IPS-11a (cell line): ENCODE results near the gene PRTG.
"Not testable (repeated sequence)": the region's sequence is repeated elsewhere in the genome, so short reads cannot be mapped to it uniquely, and the experiment has no call there.

Experiments used
- H3K4me3 ChIP-seq: one replicate; pipeline ENCODE4 v1.5.1; 2013; ENCODE audit warnings: low read depth, low read length, control low read depth

PRTG gene

DNA sequence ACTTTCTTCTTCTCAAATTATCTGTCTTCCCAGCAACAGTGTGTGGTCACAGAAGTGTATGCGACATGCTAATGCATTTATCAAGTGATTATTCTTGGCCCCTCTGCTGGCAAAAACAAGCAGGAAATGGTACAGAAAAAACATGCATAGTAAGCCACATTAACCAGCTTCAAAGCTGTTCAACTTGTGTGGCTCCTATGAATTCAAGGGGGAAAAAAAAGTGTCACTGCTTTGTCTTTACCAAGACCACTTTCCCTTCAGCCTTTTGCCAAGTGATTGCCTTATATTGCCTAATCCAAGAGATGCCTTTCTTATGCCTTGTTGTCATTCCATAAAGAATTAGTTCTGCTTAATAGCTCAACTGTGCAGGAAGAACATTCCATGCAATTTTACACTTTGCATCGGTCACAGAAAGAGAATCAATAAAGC, 39.1 kb downstream of the PRTG start:
- no peak overlapping the region for H3K4me3 ChIP-seq

DNA sequence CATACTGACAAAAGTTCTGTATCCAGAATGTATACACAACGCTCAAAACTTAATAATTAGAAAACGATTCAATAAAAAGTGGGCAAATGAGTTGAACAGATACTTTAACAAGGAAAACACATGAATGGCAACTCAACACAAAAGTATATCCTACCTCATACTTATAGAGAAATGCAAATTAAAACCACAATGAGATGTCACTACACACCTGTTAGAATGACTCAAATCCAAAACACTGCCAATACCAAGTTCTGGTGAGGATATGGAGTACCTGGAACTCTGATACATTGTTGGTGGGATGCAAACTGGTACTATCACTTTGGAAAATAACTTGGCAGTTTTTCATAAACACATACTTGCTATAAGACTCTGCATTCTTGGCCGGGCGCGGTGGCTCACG, 42.1 kb downstream of the PRTG start:
- no peak overlapping the region for H3K4me3 ChIP-seq

DNA sequence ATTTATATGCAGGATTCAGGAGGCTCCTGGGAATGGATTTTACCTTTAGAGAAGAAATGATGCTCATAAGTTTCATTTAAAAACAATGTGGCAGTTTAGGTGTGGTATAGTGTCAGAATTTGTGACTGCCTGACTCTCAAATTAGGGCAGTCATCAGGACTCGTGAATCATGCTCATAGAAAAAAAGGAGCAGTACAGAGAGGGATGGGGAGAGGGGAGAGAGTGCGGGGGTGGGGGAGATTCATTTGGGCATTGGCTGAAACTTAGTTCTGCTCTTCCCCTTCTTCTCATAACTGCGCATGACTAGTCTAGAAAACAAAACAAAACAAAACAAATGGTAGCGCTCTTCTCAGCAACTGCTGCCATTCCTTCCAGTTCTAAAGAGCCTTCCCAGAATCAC, 44.3 kb downstream of the PRTG start:
- H3K4me3 ChIP-seq, result no peak overlapping the region

DNA sequence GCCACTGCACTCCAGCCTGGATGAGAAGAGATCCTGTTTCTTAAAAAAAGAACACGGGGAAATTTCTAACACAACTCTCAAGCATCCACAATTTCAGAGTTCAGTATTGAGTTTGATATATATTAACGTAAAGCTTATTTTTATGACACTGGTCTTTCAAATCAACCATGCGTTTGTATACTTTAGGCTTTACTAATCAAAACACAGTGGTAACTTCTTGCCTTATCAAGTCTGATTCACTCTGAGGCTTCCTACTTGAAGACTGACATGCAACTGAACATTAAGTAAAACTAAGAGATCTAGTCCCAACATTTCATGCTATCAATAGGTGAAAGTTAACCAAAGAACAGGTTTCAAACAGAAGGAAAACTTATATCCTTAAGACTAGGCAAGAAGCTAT, 46.7 kb downstream of the PRTG start:
- no peak overlapping the region for H3K4me3 ChIP-seq

DNA sequence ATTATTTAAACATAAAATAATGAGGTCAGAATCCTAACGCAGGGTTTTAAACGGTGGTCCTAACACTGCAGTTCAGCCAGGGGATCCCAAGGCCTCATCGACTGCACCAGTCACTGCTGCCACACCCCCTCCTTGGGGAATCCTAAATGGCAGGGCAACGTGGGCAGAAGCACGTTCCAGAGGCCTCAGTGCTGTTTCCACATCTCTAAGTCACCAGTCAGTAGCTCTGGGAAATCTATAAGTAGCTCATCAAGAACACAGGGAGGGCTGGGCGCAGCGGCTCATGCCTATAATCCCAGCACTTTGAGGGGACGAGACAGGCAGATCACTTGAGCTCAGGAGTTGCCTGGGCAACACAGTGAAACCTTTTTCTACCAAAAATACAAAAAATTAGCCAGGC, 47.5 kb downstream of the PRTG start:
- H3K4me3 ChIP-seq, result no peak overlapping the region

DNA sequence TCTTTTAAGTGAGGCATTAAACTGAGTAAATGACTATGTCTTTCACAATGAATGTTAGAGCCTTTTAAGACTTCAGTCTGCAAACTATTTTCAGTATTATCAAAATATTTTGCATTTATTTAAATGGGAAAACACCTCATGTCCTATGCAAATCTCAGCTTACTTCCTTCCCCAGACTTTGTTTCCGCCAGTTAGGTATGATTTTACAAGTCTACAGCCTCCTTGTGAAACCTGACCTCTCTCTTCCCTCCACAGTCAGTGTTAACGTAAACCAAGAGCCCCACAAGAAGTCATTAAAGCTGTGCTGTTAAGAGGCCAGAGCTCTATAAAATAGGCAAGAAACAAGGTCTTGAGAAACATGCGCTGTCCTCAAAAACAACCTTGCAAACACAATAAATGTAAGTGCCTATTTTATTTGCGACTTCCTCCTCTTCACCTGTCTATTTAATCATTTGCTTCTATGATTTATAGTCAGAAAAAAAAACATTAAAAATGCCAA, 48.3 kb downstream of the PRTG start:
- H3K4me3 ChIP-seq, result no peak overlapping the region

DNA sequence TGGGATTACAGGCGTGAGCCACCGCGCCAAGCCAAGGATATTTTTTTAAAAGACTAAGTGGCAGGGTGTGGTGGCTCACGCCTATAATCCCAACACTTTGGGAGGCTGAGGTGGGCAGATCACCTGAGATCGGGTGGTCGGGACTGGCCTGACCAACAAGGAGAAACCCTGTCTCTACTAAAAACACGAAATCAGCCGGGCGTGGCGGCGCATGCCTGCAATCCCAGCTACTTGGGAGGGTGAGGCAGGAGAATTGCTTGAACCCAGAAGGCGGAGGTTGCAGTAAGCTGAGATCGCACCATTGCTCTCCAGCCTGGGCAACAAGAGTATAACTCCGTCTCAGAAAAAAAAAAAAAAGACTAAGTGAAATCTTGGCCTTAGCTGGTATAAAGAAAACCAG, 49.8 kb downstream of the PRTG start:
- not testable (repeated sequence) for H3K4me3 ChIP-seq

DNA sequence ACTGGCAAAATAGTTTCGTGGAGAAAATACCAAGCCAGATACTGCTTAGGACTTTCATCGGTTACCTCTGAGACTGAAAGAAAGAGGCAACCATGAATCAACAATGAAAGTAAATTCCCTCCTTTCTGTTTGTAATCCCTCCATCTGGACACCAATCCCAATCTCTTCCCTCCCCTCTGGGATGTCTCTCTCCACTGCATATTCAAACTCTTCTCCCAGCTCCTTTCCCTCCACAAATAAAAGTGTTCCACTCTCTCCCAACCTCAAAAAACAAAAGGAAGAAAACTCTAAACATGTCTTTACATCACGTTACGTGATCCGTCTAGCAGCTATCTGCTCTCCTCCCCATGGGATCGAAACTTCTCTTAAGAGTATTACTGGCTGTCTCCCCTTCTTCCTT, 55.2 kb downstream of the PRTG start:
- H3K4me3 ChIP-seq, result no peak overlapping the region

DNA sequence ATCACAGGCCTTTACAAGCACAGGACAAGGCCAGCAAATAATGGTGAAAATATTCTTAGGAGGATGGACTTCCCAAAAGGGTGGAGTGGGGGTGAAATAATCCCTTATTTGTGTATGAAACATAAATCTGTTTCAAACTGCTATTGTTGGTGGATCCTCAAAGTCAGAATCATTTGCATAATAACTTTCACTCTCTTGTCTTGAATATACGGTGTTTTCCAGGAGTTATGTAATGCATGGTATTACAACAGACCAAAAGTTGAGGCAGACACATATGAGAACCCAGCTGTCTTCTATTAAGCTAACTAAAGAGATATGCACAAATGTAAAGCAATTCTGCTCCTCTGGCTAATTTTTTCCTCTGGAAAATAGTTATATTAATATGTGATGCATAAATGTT, 57.7 kb downstream of the PRTG start:
- H3K4me3 ChIP-seq, result no peak overlapping the region

DNA sequence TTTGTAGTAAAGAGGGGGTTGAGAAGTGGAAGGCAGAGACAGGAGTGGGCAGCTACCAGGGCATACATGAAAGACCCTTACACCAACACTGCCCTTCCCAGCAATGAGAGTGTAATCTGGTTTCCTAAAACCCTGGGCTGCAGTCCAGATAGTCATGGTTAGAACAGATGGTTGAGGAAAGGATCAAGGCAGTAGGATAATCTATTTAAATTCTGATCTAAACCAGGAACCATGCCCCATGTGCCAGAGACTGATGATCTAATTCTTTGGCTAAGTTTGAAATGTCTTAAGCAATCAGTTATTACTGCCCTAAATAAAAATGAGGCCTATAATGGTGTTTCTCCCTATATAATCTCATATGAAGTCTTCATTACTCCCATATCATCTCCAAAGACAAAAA, 59.6 kb downstream of the PRTG start:
- no peak overlapping the region for H3K4me3 ChIP-seq

DNA sequence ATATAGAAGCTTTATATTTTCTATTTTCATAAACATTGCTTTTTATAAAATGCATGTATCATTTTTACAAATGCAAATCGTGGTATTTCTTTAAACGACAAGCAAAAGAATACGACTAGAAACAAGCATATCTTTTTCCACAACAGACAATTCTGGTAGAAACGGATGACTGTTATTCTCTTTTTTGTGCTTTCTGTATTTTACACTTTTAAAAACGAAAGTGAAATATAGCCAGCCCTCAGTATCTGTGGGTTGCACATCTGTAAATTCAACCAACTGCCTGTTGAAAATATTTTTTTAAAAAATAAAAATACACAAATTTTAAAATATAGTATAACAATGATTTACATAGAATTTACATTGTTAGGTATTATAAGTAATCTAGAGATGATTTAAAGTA, 61.3 kb downstream of the PRTG start:
- no peak overlapping the region for H3K4me3 ChIP-seq

DNA sequence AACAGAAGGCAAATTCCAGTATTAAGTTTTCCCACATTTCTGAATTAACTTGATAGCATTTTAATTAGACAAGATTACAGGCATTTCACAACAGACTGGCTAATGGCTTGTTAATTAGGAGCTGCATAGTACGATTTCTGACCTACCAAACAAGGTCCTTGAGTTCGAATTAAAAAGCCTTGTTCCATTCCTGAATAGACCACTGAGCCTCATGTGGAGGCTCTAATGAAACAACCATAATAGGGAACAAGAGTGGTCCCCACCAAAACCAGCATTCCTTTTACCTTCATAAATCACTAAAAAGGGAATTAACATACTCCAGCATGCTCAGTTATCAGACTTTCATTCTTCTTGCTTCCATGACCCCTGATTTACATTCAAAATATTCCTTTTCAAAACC, 66.4 kb downstream of the PRTG start:
- H3K4me3 ChIP-seq, result no peak overlapping the region

DNA sequence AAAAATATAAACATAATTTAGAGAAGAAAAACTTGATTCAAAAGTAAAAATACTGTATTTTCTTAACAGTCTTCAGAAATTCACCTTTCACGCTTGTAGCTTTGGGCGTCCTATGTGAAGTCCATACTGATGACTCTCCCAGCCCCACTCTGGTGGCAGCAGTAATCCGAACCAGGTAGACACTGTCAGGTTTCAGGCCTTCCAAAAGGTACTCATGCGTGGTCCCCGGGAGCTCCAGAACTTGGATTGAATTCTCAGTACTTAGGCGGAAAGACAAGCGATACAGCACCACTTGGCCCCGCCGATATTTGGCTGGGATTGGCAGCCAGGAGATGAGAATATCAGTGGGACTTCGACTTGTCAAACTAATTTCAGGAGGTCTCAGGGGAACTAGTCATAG, 69.7 kb downstream of the PRTG start:
- H3K4me3 ChIP-seq, result no peak overlapping the region

DNA sequence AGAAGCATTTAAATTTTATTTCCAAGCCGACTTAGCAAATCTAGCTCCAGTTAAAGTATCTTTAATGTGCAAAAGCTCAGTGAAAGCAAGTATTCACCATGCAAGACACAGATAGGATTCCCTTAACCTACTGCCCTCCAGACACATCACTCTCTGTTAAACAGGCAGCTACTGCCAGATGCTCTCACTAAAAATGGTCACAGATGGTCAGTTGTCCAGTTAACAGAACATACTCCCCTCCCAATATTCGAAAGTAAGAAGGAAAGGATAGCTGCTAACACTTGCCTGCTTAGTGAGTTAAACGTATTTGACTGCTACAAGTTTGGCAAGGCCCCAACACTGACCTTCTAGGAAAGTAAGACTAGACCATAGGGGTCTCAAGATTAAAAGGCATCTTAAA, 73.7 kb downstream of the PRTG start:
- no peak overlapping the region for H3K4me3 ChIP-seq

DNA sequence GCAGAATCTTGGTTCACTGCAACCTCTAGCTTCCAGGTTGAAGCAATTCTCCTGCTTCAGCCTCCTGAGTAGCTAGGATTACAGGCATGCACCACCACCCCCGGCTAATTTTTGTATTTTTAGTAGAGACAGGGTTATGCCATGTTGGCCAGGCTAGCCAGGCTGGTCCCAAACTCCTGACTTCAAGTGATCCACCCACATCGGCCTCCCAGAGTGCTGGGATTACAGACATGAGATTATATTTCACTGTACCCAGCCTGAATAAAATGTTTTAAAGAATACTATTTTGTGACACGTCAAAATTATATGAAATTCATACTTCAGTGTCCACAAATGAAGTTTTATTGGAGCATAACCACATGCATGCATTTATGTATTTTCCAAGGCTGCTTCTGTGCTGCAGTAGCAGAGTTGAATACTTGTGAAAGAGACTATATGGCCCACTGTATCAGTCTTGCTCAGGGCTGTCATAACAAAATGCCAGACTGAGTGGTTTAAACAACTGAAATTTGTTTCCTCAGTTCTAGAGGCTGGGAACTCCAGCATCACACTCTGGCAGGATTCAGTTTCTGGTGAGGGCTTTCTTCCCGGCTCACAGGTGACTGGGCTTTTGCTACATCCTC, 77.2 kb downstream of the PRTG start:
- H3K4me3 ChIP-seq, result no peak overlapping the region

DNA sequence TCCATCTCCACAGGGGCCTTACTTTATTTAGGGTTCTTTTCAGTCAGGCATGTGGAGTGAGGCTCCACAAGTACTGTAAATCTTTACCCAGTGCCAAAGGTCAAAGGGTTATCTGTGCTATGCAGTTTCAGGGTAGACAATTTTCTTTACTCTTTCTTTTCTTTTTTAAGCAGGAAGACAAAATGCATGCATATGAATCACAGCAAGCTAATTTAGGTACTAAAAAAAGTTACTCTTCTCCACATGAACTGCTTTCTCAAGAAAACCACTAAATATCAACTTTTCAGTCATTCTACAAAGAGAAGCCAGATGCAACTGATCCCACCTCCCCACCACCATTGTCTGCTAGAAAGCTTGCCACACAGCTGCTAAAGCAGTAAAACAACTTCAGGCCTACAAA, 81.5 kb downstream of the PRTG start:
- H3K4me3 ChIP-seq, result no peak overlapping the region

DNA sequence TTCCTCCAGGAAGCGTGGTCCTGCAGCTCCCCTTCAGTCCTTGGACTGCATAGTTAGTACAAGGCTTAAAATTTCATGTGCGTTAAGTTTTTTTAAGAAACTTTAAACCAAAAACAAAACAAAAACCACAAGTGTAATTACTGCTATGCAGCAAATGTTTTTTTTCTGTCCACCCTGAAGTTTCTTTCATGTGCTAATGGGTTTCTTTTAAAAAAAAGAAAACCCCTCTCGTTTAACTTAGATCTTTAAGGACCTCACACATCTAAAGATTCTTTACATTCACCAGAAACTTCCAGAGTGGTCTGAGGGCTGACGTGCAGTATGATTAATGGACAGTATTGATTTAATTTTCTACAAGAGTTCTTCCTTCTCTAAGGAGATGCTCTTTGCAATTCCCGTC, 82.8 kb downstream of the PRTG start:
- no peak overlapping the region for H3K4me3 ChIP-seq

DNA sequence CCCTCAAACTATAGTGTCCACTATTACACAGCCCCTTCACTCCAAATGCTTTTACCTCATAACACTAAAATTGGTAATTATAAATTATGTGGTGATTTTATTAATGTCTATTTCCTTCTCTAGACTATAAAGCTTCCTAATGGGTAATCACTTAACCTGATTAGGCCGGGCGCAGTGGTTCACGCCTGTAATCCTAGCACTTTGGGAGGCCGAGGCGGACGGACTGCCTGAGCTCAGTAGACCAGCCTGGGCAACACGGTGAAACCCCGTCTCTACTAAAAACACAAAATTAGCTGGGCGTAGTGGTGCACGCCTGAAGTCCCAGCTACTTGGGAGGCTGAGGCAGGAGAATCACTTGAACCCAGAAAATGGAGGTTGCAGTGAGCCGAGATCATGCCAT, 83.5 kb downstream of the PRTG start:
- no peak overlapping the region for H3K4me3 ChIP-seq

DNA sequence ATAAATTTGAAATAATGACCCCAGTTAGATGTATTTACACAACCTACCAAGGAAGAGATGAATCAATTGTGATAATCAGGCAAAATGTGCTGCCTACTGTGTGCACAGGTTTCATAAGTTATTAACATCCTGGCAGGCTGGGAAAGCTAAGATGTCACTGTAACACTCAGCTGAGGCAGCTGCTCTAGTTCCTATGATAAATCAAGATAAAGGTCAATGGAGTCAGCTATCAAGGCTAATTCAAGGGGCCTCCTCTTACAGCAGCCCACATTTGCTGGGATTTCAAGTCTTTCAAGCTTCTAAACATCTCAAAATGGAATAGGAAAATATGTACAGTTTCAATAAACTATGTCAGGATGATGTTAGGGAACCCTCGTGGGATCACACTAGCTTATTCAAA, 84.1 kb downstream of the PRTG start:
- H3K4me3 ChIP-seq, result no peak overlapping the region

DNA sequence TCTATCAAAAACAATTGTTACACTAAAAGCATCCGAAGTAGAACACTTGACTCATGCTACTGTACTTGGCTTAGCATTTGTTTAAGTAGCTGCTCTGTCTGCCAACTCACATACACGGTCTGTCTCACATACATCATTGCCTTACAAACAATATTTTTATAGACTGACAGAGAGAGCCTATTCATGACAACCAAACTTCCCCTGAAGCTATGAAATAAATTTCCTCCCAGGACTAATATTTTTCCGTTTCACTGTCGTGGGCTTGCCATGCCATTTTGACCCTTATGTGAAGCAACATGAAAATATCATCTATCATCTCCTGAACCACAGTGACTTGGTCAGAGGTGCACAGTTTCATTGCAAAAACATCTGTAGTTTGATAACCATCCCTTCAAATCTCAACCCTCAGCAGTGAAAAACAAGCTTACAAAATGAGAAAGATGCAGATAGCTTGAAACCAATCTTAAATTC, 88.4 kb downstream of the PRTG start:
- H3K4me3 ChIP-seq, result no peak overlapping the region

DNA sequence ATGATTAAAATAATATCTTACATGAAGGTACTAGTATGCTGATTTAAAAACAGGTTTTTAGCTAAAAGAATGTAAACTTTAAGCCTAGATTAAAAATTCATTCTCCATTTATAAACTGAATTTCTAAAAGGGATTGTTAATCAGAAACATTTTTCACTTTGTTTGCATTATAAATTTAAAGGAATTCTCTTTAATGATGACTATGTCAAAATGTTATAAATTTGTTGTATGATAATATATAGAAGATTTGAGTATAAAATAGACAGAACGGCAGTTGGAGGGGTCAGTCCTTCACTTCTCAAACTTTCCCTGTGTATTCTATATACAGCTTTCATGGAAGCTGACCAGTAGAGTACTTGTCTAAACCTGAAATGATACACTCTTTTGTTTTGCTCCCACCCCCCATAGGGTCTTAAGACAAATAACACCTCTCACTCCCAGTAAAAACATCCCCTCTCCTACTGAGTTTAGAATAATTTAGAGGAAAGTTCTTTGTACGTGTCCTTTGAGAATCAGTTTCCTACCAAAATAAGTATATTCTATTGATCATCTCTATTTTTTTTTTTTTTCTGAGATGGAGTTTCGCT, 90.0 kb downstream of the PRTG start:
- H3K4me3 ChIP-seq, result no peak overlapping the region

DNA sequence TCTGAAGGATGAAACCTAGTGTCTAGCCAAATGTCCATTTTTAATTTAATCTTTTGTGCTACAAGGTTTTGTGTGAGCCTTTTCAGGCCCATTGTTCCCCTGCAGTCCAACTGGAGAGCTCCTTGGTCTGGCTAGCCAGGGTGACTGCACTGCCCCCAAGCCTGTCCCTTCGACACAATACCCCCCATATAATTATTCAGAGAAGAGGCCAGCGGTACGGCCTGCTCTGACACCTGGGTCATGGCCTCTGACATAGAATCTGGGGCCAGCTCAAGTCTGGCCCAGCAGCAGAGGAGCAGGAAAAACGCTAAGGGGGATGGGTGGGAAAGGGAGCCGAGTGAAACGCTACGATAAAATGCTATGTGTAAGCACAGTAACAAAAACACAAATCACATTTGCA, 90.6 kb downstream of the PRTG start:
- no peak overlapping the region for H3K4me3 ChIP-seq

DNA sequence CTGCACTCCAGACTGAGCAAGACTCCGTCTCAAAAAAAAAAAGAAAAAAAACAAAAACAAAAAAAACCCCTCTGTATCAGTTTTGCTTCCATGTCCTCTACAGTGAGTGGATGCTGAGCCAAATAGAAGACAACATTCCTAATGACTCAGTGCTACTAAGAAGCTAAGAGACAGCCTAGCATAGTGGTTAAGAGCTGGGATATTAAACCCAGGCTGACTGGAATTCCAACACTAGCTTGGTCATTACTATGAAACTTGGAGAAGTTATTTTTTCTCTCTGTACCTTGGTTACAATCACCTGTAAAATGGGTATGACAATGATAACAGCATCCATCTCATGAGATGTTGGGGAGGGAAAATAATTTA, 93.9 kb downstream of the PRTG start:
- no peak overlapping the region for H3K4me3 ChIP-seq
